Inferior parietal cortex (tissue), 1 donor: ENCODE data around the gene TENM4.

ENCODE experiments used
- DNase-seq: peaks from one replicate; pipeline ENCODE4 v3.0.0-alpha.2; 2016; ENCODE audit errors: extremely low spot score

The TENM4 gene

DNA sequence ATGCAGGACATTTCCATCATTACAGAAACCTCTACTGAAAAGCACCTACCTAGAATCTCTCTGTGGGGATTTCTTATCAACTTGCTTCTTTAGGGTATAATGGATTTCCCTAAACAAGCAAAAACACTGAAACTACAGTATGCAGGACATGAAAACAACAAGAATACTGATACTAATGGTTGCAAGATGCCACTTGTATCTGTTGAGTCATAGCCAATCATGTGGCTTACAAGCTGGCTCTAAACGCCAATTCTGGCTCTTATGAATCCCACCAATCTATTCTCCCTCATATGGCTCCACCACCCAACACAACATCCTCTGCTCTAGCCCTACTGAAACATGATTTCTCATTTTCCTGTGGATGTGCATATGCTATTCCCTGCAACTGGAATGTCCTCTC lies 22.6 kb downstream of the TENM4 start:
- no peak for DNase-seq

GRCh38 chr11:79417069-79417920 lies 23.5 kb downstream of the TENM4 start:
- DNase-seq, result no peak

- DNase-seq, result no peak
Observed at GRCh38 chr11:79415912-79416311, 24.9 kb downstream of the TENM4 start.

DNA sequence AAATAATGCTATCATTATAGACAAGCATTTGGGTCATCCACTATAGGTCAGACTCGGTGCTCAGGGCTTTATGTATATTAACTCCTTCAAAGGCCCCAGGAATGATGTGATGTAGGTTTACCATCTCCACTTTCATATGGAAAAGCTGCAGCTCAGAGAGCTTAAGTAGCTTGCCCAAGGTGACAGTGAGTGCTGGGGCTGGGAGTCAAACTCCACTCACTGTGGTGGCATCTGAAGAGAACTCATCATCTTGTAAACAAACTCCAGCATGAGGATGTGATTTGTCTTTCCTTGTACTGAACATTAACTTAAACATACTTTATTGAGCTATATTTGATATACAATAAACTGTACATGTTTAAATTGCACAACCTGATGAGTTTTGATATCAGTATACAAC lies 25.4 kb downstream of the TENM4 start:
- no peak for DNase-seq

GRCh38 chr11:79414644-79415317 lies 26.0 kb downstream of the TENM4 start:
- no peak for DNase-seq

GRCh38 chr11:79414041-79414440 lies 26.8 kb downstream of the TENM4 start:
- DNase-seq, result no peak

GRCh38 chr11:79413268-79413667 lies 27.6 kb downstream of the TENM4 start:
- DNase-seq, result no peak

GRCh38 chr11:79412761-79413160 lies 28.1 kb downstream of the TENM4 start:
- no peak for DNase-seq

DNA sequence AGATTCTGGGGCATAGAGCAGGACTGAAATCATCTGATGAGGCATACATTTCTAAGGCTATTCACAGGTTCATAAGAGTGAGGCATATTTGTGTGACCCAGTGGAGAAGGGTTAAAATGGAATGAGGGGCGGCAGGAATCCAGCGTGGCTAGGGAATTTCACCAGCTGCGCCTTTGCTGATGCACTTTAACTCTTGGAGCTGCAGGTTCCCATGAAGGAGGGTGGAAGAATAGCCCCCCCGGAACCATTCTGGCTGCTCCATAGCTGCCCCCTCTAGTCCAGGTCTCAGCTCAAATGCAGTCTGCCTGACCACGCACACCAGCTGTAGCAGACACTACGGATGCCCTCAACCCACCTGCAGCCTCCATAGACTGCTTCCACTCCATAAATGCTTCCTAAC lies 31.5 kb downstream of the TENM4 start:
- no peak for DNase-seq

- DNase-seq, result no peak
Observed at GRCh38 chr11:79406376-79406775, 34.5 kb downstream of the TENM4 start.

DNA sequence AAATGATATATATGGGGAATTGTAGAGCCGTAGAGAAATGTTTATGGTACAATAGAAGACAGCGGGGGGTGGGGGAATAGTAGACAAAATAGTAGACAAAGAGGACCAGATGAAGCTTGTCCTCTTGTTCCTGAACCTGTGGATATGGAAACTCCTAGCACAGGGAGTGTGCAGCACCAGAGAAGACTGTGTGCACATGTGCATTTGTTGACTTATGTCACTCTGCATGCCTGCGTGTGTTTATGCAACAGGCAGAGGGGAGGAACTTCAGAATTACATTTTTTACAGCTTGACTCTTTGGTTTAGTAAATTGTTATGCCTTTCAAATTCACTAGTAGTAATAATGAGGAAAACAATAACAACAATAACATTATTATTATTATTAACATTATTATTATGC lies 36.0 kb downstream of the TENM4 start:
- no peak for DNase-seq

DNA sequence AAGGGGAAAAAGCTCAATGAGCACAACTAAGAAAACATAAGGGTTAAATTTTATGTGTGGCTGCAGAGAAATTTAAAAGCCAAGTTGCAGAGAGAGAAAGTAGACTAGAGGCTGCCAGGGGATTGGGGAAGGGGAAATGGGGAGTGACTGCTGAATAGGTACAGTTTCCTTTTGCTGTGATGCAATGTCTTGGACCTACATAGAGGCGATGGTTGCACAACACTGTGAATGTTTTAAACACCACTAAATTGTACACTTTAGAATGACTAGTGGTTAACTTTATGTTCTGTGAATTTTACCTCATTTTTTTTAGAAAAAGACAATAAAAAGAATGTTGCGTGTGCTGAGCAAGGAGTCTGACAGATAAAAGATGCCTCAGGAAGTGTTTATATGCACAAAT lies 36.5 kb downstream of the TENM4 start:
- no peak for DNase-seq

GRCh38 chr11:79403839-79404238 lies 37.0 kb downstream of the TENM4 start:
- no peak for DNase-seq

GRCh38 chr11:79402912-79403311 lies 37.9 kb downstream of the TENM4 start:
- DNase-seq, result no peak

DNA sequence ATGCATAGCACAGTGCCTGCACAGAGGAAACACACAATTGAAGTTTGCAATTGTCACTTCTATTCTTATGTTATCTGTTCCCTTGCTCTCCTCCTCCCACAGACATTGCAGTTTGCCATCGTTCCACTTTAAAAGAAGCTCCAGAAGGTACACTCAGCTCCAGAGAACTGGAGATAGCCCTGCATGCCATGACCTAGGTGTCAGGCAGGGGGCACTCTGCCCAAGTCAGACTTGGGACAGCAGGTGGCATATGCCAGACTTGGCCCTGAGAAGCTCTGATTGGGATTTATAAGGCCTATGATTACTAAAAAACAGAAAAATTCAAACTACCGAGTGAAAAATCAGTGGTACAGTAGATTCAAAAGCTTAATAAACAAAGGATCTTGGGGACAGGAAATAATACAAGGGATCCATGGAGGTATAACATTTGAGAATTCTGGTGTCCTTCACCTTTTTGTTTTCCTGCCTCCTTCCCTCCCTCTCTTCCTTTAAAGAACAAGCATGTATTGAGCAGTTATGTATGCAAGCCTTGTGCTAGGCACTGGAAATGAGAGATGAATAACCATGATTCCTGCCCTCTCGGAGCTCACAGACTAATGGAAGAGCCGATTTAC lies 40.0 kb downstream of the TENM4 start:
- DNase-seq, result no peak

DNA sequence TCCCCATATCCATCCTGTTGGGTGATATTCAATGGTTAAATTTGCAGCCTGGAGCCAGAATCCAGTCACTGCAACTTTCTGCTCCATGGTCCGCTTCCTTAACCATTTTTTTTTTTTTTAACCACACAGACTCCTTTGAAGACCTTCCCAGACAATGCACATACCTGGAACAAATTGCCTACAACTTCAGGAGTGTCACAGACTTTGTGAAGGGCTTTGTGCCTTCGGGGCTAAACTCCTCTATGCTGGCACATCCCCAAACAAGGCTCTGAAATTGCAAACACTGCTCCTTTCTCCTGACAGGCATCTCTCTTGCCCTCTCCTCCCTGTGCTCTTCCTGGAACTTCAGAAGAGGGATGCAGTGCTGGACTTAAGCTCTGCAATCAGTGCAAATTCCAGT lies 40.6 kb downstream of the TENM4 start:
- no peak for DNase-seq

DNA sequence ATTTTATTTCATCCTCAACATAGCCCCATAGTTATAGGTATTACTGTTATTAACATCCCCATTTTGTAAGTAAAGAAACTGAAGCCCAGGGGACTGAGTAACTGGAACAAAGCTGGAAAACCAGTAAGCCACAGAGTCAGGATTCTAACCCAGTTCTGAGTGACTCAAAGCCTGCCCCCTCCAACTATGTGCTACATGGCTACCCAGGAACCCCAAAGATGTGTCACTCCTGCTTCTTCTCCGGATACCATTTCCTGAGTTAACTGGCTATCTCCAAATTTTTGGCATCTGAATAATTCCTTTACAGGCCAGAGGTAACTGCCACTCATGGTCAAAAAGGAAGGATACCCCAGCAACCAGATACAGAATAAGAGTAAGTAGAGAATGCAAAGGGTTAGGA lies 43.6 kb downstream of the TENM4 start:
- no peak for DNase-seq

- DNase-seq, result no peak
Observed at GRCh38 chr11:79396674-79397073, 44.2 kb downstream of the TENM4 start.

DNA sequence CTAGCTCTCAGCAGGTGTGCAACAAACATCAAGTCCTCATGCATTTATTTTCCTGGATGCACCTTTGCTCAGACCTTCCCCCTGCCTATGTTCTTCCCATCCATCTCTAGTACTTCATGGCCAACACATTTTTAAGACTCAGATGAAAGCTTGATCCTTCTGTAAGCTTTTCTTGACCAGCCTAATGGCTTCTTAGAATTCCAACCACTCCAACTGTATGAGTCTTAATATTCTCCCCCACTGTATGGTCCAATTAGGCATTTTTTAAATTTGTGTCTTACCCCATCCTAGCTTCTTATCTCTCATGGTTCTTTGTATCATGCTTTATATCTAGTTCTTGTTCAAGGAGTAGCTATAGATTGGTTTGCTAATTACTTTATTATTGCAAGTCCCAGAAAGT lies 44.8 kb downstream of the TENM4 start:
- DNase-seq, result no peak

GRCh38 chr11:79393362-79394043 lies 47.3 kb downstream of the TENM4 start:
- DNase-seq, result no peak

GRCh38 chr11:79392161-79392560 lies 48.7 kb downstream of the TENM4 start:
- DNase-seq, result no peak

GRCh38 chr11:79390923-79391322 lies 49.9 kb downstream of the TENM4 start:
- DNase-seq, result no peak
